Endothelial cell of umbilical vein (primary cell): ENCODE results near the gene MICALL2.

Experiments
- CTCF ChIP-seq, 2 donors: IDR thresholded peaks; 1 replicate in 1 of 2; 2 replicates in 1 of 2; pipeline ENCODE4 v1.5.1; 2011; ENCODE audit warnings: low read length in 2 of 2, mild to moderate bottlenecking in 2 of 2, moderate library complexity in 2 of 2, control low read depth in 1 of 2, inconsistent platforms in 1 of 2, low read depth in 1 of 2; ENCODE audit not compliant: insufficient read depth in 1 of 2; ENCODE audit errors: extremely low read depth in 1 of 2
- EZH2 ChIP-seq: IDR thresholded peaks from 2 replicates; pipeline ENCODE4 v1.6.1; 2012; ENCODE audit warnings: borderline replicate concordance, low read depth, mild to moderate bottlenecking, moderate library complexity, low read length, inconsistent platforms; ENCODE audit not compliant: severe bottlenecking

DNA sequence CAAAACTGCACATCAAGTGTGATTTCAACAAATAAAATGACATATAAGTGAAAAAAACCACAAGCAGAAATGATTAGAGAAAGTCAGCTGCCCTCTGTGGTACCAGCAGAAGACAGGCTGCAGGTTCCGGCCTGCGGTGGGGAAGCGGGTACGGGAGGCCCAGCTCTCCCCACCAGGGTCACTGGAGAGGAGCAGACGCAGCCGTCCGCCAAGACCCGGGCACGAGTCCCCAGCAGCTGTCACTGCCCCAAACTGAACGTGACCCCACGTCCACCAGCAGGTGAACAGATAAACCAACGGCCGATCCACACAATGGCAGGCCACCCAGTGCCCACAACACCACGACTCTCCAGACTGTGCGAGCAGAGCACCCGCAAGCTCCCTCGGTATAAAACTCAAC, 16.1 kb upstream of the MICALL2 start:
- no peak for TF ChIP-seq CTCF (IDR thresholded peaks at IDR 0.05; ENCODE audit: extremely low read depth in 1 of 2, insufficient read depth in 1 of 2, low read depth in 1 of 2, low read length in 2 of 2)
- no peak for TF ChIP-seq EZH2
